Astrocyte of the hippocampus (primary cell): Measurements from ENCODE around the gene CCDC77.
A peak's percentile ranks its signal among the peaks of the same experiment; 100 is the strongest.

Source experiments
- DNase-seq: peaks from one replicate; pipeline ENCODE4 v3.0.0; 2011; ENCODE audit warnings: low read depth, low spot score

The CCDC77 gene

GRCh38 chr12:480831-481816 lies 79.7 kb downstream of the CCDC77 start:
- DNase-seq: peak; percentile 92

- no peak for DNase-seq
These were observed 80.6 kb downstream of the CCDC77 start for GRCh38 chr12:482061-482460.

- DNase-seq: no peak
These were observed 82.7 kb downstream of the CCDC77 start for GRCh38 chr12:484096-484495.

- no peak for DNase-seq
These were observed 88.8 kb downstream of the CCDC77 start for GRCh38 chr12:490260-490659.
